GM21515 (cell line): ENCODE results near the gene UGT1A8.
"Not testable (repeated sequence)": the region's sequence is repeated elsewhere in the genome, so short reads cannot be mapped to it uniquely, and the experiment has no call there.

Experiments used
- ATAC-seq: cut with Tn5 transposase; IDR thresholded peaks from one replicate; pipeline ENCODE4 v1.9.1; 2021; ENCODE audit not compliant: unreplicated experiment

UGT1A8 gene

DNA sequence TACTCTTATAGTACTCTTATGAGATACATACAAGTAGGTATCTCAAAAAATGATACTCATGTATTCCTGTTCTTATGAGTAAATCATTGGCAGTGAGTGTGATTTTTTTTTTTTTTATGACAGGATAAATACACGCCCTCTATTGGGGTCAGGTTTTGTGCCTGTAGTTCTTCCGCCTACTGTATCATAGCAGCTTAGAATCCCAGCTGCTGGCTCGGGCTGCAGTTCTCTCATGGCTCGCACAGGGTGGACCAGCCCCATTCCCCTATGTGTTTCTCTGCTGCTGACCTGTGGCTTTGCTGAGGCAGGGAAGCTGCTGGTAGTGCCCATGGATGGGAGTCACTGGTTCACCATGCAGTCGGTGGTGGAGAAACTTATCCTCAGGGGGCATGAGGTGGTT lies at the start of gene UGT1A8:
TSS of gene UGT1A8 (plus strand) at position 158 of the 400 bp plus-strand sequence. CDS start at position 233, 75 bp downstream.
- ATAC-seq = not testable (repeated sequence)

DNA sequence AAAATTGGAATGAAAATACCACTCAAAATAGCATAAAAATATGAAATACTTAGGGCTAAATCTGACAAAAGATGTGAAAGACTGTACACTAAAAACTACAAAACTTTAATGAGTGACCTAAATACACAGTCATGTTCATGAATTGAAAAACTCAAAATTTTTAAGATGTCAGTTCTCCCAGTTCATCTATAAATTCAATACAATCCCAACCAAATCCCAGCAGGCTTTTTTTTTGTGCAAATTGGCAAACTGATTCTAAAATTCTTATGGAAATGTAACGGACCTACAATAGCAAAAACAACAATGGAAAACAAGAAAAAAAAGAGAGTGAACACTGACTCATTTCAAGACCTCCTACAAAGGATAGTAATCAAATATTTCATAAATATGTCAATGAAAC lies 46.4 kb upstream of the UGT1A8 start:
- ATAC-seq = no peak

DNA sequence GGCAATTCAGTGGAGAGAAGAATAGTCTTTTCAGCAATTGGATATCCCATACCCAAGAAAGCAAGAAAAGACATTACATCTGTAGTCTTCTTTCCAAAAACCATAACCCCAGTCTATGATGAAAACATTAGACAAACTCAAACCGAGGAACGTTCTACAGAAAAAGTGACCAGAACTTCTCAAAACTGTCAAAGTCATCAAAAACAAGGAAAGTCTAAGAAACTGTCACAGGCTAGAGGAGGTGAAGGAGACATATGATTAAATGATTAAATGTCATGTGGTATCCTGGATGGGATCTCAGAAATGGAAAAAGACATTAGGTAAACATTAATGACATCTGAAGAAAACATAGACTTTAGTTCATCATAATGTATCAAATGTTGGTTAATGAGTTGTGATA lies 46.0 kb upstream of the UGT1A8 start:
- ATAC-seq = no peak

DNA sequence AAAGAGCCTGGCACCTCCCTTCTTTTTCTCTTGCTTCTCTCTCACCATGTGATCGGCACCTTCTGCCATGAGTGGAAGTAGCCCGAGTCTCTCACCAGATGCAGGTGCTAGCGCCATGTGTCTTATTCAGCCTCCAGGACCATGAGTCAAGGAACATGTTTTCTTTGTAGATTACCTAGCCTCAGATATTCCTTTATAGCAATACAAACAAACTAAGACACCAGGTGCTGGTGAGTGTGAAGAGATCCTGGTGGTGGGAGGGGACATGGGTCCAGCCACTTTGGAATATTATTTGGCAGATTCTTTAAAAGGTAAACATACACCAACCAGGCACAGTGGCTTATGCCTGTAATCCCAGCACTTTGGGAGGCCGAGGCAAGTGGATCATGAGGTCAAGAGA lies 45.0 kb upstream of the UGT1A8 start:
- ATAC-seq = no peak

DNA sequence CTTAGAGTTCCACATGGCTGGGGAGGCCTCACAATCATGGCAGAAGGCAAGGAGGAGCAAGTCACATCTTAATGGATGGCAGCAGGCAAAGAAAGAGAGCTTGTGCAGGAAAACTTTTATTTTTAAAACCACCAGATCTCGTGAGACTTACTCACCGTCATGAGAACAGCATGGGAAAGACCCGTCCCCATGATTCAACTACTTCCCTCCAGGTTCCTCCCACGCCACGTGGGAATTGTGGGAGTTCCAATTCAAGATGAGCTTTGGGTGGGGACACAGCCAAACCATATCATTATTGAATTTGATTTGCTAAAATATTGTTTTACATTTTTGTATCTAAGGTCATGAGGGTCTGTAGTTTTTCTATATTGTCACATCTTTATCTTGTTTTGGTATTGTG lies 40.1 kb upstream of the UGT1A8 start:
- ATAC-seq = not testable (repeated sequence)

DNA sequence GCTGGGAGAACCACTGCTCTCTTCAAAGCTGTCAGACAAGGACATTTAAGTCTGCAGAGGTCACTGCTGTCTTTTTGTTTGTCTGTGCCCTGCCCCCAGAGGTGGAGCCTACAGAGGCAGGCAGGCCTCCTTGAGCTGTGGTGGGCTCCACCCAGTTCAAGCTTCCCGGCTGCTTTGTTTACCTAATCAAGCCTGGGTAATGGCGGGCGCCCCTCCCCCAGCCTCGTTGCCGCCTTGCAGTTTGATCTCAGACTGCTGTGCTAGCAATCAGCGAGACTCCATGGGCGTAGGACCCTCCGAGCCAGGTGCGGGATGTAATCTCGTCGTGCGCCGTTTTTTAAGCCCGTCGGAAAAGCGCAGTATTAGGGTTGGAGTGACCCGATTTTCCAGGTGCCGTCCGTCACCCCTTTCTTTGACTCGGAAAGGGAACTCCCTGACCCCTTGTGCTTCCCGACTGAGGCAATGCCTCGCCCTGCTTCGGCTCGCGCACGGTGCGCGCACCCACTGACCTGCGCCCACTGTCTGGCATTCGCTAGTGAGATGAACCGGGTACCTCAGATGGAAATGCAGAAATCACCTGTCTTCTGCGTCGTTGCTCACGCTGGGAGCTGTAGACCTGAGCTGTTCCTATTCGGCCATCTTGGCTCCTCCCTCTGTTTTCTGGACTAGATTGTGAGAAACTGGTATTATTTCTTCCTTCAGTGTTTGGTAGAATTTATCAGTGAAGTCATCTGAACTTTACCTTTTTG lies 34.0 kb upstream of the UGT1A8 start:
- not testable (repeated sequence) for ATAC-seq

DNA sequence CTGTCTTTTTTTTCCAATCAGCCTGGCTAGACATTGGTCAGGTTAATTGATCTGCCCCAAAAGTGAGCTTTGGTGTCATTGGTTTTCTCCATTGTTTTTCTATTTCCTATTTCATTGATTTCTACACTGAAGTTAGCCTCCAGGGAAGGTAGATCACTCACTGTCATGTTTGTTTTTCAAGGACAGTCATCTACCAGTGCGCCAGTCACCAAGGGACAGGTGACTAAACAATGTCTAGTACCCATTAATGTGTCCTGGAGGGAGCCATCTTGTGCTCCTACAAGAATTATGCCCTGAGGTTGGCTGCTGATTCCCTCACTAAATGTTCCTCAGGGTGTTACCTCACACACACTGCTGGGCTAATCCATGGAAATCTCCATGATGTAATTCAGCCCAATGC lies 33.2 kb upstream of the UGT1A8 start:
- ATAC-seq = no peak

DNA sequence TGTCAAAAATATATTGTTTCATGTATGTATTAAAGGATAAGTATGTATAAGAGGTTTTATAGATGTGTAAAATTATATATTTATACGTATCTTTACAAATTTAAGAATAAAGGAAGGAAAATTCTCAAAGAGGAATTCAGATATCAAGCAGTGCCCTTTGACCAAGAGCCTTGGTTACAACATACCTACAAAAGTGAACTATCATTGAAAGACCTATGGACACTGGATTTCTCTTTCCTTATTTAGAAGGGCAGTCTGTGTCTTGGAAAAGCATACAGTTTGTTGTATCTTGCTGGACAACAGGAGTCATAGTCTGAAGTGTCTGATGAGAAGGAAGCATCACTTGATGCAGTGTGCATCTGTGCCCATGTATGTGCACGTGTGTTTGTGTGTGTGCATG lies 29.0 kb upstream of the UGT1A8 start:
- ATAC-seq = no peak

DNA sequence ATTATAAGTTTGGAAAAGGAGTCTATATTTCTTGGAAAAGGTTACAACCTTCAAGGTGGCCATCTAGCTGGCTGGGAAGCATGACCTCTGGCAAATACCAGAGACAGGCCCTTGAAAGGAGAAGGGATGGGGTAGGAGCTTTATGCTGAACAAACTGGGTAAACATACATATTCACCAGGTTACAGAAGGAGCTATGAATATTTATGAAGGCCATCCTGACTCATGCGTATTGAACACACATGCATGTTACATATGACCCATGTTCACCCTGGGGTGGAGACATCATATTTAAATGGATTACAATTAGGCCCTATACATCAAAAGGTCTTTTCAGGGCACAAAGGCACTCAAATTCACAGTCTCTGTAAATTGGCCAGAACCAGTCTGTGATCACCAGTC lies 24.7 kb upstream of the UGT1A8 start:
- not testable (repeated sequence) for ATAC-seq

DNA sequence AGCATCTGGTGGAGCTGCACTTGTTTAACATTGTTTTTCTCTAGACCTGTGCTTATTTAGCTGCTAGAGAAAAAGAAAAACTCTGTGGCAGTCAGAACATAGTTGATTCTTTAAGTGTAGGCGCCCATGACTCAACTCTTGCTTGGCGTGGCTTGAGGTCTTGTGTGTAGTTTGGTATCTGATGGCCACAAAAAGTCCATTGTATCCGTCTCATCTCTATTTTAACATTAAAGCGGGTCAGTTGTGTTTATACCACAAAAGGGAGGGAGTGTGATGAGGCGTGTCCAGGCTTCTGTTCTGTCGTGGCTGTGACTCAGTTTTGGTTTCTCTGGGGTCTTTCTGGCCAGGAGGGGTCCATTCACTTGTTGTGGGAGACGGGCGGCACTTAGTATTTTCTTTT lies 24.2 kb upstream of the UGT1A8 start:
- ATAC-seq = no peak

DNA sequence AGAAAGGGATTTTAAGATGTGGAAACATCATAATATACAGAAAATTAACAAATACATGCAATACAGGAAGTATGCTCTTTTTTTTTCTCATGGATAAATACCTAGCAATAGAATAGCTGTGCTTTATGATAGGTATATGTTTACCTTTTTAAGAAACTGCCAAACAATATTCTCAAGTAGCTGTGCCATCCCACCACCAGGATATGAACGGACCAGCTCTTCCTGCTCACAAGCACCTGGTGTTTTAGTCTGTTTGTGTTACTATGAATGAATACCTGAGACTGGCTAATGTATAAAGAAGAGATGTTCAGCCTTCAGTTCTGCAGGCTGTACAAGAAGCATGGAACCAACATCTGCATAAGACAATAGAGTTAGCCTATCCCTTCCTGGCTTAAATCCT lies 19.9 kb upstream of the UGT1A8 start:
- ATAC-seq = no peak

DNA sequence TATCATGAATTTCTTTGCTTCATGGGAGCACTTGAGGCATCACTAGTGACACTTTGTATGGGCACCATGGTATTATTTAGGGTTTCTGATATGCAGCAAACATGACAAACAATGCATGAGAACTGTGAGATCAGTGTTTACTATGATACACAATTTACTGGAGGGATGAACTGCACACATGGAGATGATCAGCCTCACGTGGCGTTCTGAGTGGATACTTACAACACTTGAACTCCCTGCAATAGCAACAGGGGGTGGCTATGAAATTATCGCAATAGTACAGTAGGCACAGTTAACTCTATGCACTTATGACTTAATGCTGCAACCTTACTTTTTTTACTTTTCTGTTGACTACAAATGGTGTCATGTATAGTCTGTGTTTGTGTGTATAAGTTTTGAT lies 18.5 kb upstream of the UGT1A8 start:
- ATAC-seq = no peak

DNA sequence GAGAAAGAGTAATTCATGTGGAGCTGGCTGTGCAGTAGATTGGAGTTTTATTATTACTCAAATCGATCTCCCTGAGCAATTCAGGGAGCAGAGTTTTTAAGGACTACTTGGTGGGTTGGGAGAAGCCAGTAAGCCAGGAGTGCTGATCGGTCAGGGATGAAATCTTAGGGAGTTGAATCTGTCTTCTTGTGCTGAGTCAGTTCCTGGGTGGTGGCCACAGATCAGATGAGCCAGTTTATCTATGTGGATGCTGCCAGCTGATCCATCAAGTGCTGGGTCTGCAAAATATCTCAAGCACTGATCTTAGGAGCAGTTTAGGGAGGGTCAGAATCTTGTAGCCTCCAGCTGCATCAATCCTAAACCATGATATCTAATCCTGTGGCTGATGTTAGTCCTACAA lies 17.0 kb upstream of the UGT1A8 start:
- ATAC-seq = no peak

DNA sequence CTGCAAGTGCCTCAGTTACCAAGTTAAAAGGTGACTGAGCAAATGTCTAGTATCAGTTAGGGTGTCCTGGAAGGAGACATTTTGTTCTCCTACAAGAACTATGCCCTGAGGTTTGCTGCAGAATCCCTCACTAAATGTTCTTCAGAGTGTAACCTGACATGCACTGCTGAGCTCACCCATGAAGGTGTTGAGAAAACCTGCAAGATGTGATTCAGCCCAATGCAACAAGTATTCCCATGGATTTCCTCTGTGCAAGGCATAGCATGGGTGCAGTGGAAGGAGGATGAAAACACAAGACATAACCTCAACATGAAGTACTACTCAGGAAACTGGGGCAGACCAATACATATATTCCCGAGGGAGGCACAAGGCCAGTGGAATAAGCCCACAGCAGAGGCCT lies 15.4 kb upstream of the UGT1A8 start:
- ATAC-seq = no peak

DNA sequence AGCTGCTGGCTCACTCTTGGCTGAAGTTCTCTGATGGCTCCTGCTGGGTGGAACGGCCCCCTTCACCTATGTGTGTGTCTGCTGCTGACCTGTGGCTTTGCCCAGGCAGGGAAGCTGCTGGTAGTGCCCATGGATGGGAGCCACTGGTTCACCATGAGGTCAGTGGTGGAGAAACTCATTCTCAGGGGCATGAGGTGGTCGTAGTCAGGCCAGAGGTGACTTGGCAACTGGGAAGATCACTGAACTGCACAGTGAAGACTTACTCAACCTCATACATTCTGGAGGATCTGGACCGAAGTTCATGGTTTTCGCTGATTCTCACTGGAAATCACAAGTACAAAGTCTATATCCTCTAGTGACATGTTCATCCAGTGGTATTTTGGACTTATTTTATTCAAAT lies 13.9 kb upstream of the UGT1A8 start:
- no peak for ATAC-seq

DNA sequence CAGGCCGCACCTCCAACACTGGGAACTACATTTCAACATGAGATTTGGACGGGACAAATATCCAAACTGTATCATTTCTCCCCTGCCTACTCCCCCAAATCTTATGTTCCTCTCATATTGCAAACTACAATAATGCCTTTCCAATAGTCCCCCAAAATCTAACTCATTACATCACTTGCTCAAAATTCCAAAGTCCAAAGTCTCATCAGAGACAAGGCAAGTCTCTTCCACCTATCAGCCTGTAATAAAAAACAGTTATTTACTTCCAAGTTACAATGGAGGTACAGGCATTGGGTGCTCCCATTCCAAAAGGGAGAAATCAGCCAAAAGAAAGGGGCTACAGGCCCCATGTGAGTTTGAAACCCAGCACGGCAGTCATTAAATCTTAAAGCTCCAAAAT lies 12.6 kb upstream of the UGT1A8 start:
- ATAC-seq = no peak

DNA sequence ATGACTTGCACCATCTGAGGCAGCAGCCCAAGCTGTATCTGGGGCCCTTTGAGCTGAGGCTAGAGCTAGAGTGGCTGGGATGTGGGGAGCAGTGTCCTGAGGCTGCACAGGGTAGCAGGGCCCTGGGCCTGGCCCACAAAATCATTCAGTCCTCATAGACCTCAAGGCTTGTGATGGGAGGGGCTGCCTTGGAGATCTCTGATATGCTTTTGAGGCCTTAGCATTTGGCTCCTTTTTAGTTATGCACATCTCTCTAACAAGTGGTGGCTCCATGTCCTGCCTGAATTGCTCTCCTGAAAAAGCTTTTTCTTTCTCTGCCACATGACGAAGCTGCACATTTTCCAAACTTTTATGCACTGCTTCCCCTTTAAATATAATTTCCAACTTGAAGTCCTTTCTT lies 11.8 kb upstream of the UGT1A8 start:
- ATAC-seq = no peak

DNA sequence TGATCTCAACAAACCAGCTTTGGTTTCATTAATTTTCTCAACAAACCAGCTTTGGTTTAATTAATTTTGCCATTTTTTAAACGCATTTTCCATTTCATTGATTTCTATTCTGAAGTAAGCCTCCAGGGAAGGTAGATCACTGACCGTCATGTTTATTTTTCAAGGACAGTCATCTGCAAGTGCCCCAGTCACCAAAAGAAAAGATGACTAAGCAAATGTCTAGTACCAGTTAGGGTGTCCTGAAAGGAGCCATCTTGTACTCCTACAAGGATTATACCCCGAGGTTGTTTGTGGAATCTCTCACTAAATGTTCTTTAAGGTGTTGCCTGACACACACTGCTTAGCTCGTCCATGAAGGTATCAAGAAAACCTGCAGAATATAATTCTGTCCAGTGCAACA lies 6.1 kb upstream of the UGT1A8 start:
- ATAC-seq = no peak

DNA sequence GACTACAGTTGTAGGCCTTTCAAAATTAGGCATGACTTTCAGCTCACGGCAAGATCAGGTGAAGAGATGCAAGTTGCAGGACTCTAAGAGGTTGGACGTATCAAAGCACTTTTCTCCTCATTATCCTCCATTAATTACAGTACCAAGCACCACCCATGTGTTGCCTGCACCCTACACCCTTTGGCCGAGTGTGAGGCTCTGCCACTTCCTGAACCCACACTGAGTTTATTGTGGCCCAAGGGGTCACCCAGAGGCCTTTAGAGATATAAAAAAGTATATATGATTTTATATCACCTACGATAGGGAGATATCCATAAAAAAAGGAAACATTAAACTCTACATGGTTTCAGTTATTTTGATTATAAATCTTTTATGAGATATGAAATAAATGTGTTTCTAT lies 2.8 kb downstream of the UGT1A8 start:
- no peak for ATAC-seq

DNA sequence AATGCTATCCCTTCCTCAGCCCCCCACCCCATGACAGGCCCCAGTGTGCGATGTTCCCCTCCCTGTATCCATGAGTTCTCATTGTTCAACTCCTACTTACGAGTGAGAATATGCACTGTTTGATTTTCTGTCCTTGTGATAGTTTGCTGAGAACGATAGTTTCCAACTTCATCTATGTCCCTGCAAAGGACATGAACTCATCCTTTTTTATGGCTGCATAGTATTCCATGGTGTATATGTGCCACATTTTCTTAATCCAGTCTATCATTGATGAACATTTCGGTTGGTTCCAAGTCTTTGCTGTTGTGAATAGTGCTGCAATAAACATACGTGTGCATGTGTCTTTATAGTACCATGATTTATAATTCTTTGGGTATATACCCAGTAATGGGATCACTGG lies 4.4 kb downstream of the UGT1A8 start:
- not testable (repeated sequence) for ATAC-seq

DNA sequence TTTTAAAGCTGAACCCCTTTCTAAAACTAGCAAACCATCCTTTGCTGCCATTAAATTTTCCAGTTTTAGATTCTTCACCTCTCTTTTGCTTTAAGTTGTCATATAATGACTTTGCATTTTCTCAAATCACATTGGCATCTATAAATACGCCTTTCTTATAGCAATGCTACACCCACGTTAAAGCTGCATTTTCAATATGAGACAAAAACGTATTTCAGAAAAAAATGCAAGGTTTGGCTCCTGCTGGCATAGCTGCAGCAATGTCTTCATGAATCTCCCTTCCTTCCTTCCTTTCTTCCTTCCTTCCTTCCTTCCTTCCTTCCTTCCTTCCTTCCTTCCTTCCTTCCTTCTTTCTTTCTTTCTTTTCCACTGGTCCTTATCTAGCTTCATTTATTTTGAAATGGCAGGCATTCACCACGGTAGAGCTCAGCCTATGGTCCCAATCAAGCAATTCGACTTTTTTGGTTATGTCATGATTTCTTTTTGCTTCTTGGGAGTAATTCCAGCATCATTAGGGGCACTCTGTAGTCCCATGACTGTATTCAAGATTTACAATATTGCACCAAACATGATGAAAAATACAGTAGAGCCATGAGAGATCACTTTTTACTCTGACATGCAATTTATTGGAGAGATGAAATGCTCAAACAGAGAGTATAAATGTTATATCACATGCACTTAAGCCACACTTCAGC lies 10.0 kb downstream of the UGT1A8 start:
- ATAC-seq = no peak

DNA sequence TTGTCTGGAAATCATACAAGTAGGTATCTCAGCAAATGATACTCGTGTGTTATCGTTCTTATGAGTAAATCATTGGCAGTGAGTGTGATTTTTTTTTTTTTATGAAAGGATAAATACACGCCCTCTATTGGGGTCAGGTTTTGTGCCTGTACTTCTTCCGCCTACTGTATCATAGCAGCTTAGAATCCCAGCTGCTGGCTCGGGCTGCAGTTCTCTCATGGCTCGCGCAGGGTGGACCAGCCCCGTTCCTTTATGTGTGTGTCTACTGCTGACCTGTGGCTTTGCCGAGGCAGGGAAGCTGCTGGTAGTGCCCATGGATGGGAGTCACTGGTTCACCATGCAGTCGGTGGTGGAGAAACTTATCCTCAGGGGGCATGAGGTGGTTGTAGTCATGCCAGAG lies 18.9 kb downstream of the UGT1A8 start, which contains the start of gene UGT1A10:
TSS of gene UGT1A10 (plus strand) at position 143 of the 400 bp plus-strand sequence. CDS start at position 218, 75 bp downstream.
- not testable (repeated sequence) for ATAC-seq

DNA sequence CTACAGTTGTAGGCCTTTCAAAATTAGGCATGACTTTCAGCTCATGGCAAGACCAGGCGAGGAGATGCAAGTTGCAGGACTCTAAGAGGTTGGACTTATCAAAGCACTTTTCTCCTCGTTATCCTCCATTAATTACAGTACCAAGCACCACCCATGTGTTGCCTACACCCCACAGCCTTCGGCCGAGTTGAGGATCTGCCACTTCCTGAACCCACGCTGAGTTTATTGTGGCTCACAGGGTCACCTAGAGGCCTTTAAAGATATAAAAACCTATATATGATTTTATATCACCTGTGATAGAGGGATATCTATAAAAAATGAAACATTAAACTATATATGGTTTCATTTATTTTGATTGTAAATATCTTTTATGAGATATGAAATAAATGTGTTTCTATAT lies 21.4 kb downstream of the UGT1A8 start:
- no peak for ATAC-seq
